Heart left ventricle (tissue), 13 donors: ENCODE data around the gene PAK4.

Source experiments
- CTCF ChIP-seq, 12 donors: fragments of 200-600 bp; sonication (generic) in 4 of 12; IDR thresholded peaks; one replicate each; pipeline versions ENCODE4 v1.5.0 to v1.8.0; 2018 to 2022; ENCODE audit warnings: antibody characterized with exemption in 12 of 12, mild to moderate bottlenecking in 5 of 12
- POLR2A ChIP-seq, 2 donors: fragments of 450-650 bp; IDR thresholded peaks; one replicate each; pipeline ENCODE4 v1.6.1; 2017; ENCODE audit warnings: antibody characterized with exemption in 2 of 2, mild to moderate bottlenecking in 2 of 2, moderate library complexity in 2 of 2
- donor health status: ischemic (EF 13 %, LVEDD 7.1; RV severe dilation, severe dysfunction).
- donor health status: DM: no; HTN: yes; CAD: no.
- donor health status: DM: no; HTN: no; CAD: no.
- donor health status: ischemic (EF 25% LVEDD 6.9; RV normal size, moderate dysfunction).
- donor health status: ischemic (EF 25% LVEDD 5.7; RV mildly dilated, moderate dysfunction).
- donor health status: ischemic (EF 35%, LVEDD 5.7; RV mildly dilated, moderate dysfunction).
- donor health status: nonischemic (EF 11% LVEDD 7.7; RV severe dilation, severe dysfunction).
- donor health status: DM: yes; HTN: yes; CAD: no.
- donor health status: PGD.
- donor health status: ischemic (EF 29% LVEDD 5.4; RV normal size, mild dysfunction).
- donor health status: nonischemic (EF 23%, LVEDD 6.1; RV moderate dilation, normal function).

- TF ChIP-seq POLR2A (IDR thresholded peaks at IDR 0.05) (no peak), CTCF (IDR thresholded peaks at IDR 0.05) (no peak)
Observed at GRCh38 chr19:39138221-39139211, 12.9 kb downstream of the PAK4 start.
